ENCODE data around the gene EFEMP1. TPM values are rescaled to one million over a fixed set of nuclear protein-coding genes. Genes with fewer than 3 reads are reported as not detected.

EFEMP1 gene
- total and polyA plus RNA-seq, 2 of the 13 experiments (the other 11 are each of a cell fraction or from before 2014, with no cell fraction given): not detected

GRCh38 chr2:55922291-55922907, 1.2 kb downstream of the EFEMP1 start (continued):
- TF ChIP-seq CSRNP2 (CRISPR knock-in tag; conservative IDR thresholded peaks at IDR 0.05; ENCODE audit: low read depth) (no peak), ZBTB33 (CRISPR knock-in tag; IDR thresholded peaks at IDR 0.05) (no peak), PRDM4 (CRISPR knock-in tag; IDR thresholded peaks at IDR 0.05; ENCODE audit: borderline replicate concordance) (no peak), HOXA7 (CRISPR knock-in tag; IDR thresholded peaks at IDR 0.05) (no peak)

GRCh38 chr2:55919574-55919973, 4.0 kb downstream of the EFEMP1 start:
- ATAC-seq: no peak
- Histone ChIP-seq H3K79me2 (ENCODE audit: insufficient read depth, low read length) (no peaks in the 10 kb centered on the region), H4K20me1 (ENCODE audit: insufficient read depth, low read length) (no peaks in the 10 kb centered on the region), H3K9ac (ENCODE audit: insufficient read depth, low read depth, low read length) (no peak overlapping the region), H3K36me3 (replicated peaks in 1 of 2; ENCODE audit: control insufficient read depth in 1 of 2, insufficient read depth in 2 of 2, low read length in 2 of 2) (no peaks in the 10 kb centered on the region), H3K4me1 (ENCODE audit: insufficient read depth, low read length) (no peaks in the 10 kb centered on the region), H3K27me3 (ENCODE audit: control insufficient read depth in 1 of 2, insufficient read depth in 2 of 2, low read length in 2 of 2) (peaks cover 4 to 36% of the 10 kb centered on the region in 2 experiments), H3K27ac (ENCODE audit: extremely low read length, insufficient read depth, low read length) (no peak overlapping the region), H3K4me2 (ENCODE audit: low read depth, low read length) (no peak overlapping the region), H3K9me3 (ENCODE audit: low read length) (no peaks in the 10 kb centered on the region), H3K4me3 (replicated peaks in 1 of 3; ENCODE audit: insufficient read depth in 1 of 3, low read depth in 2 of 3, low read length in 3 of 3) (no peak overlapping the region), H2AFZ (ENCODE audit: low read length) (no peak overlapping the region)
- WGBS (ENCODE audit: low lambda C conversion rate): 4% methylated on average over 3 of the region's 3 CpGs
- DNase-seq (ENCODE audit: low spot score): no peak
- in situ Hi-C loops (cut with HindIII; ENCODE audit: extremely low pct_ligation_motif_present, low pct_unique_long_range_greater_than_20kb): no loop called here
- no peak for TF ChIP-seq FOXK2 (IDR thresholded peaks at IDR 0.05)
- no peak for TF ChIP-seq ZNF354B (CRISPR knock-in tag; IDR thresholded peaks at IDR 0.05)
- no peak for TF ChIP-seq YEATS4 (CRISPR knock-in tag; IDR thresholded peaks at IDR 0.05; ENCODE audit: borderline replicate concordance)
- no peak for TF ChIP-seq TBP (CRISPR knock-in tag; IDR thresholded peaks at IDR 0.05)
- TF ChIP-seq ZNF788 (CRISPR knock-in tag; IDR thresholded peaks at IDR 0.05; ENCODE audit: borderline replicate concordance): no peak
- TF ChIP-seq GZF1 (CRISPR knock-in tag; IDR thresholded peaks at IDR 0.05): no peak
- TF ChIP-seq NFE2L2 (IDR thresholded peaks at IDR 0.05; ENCODE audit: low read length): no peak
- TF ChIP-seq ONECUT2 (CRISPR knock-in tag; IDR thresholded peaks at IDR 0.05): no peak
- no peak for TF ChIP-seq KDM5A (IDR thresholded peaks at IDR 0.05; ENCODE audit: borderline replicate concordance, low read length)
- no peak for TF ChIP-seq ZNF343 (CRISPR knock-in tag; IDR thresholded peaks at IDR 0.05)
- no peak for TF ChIP-seq TBL1XR1 (IDR thresholded peaks at IDR 0.05; ENCODE audit: borderline replicate concordance, low read length, partially characterized antibody)
- TF ChIP-seq CREBL2 (CRISPR knock-in tag; IDR thresholded peaks at IDR 0.05; ENCODE audit: borderline replicate concordance): no peak
- TF ChIP-seq ZNF598 (CRISPR knock-in tag; IDR thresholded peaks at IDR 0.05; ENCODE audit: borderline replicate concordance): no peak
- no peak for TF ChIP-seq ATM (IDR thresholded peaks at IDR 0.05; ENCODE audit: borderline replicate concordance)
- no peak for TF ChIP-seq ZNF33A (CRISPR knock-in tag; IDR thresholded peaks at IDR 0.05; ENCODE audit: borderline replicate concordance)
- BruUV-seq (replicated peaks): no TSS peak
- POLR2A ChIA-PET: no interaction called here
- no peak for FAIRE-seq
- CTCF ChIA-PET (ENCODE audit: low intra/inter-chr PET ratio, low total read pairs): no interaction called here
- intact Hi-C loops (cut with micrococcal nuclease; ENCODE audit: unreplicated experiment): no loop called here
